Measurements from ENCODE around the gene EIF4EBP3.

- TF ChIP-seq, protein P1, sequence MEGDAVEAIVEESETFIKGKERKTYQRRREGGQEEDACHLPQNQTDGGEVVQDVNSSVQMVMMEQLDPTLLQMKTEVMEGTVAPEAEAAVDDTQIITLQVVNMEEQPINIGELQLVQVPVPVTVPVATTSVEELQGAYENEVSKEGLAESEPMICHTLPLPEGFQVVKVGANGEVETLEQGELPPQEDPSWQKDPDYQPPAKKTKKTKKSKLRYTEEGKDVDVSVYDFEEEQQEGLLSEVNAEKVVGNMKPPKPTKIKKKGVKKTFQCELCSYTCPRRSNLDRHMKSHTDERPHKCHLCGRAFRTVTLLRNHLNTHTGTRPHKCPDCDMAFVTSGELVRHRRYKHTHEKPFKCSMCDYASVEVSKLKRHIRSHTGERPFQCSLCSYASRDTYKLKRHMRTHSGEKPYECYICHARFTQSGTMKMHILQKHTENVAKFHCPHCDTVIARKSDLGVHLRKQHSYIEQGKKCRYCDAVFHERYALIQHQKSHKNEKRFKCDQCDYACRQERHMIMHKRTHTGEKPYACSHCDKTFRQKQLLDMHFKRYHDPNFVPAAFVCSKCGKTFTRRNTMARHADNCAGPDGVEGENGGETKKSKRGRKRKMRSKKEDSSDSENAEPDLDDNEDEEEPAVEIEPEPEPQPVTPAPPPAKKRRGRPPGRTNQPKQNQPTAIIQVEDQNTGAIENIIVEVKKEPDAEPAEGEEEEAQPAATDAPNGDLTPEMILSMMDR (conservative IDR thresholded peaks at IDR 0.05; ENCODE audit: low read length): no peak
- no peak for TF ChIP-seq EZH2phosphoT487 (IDR thresholded peaks at IDR 0.05; ENCODE audit: borderline replicate concordance)
These were observed 14.5 kb downstream of the EIF4EBP3 start for GRCh38 chr5:140561753-140562523.
